HEK293 (cell line): ENCODE measurements around the gene TJP3.

Experiments used
- HOXC10 ChIP-seq: sonication (generic); formaldehyde crosslinking; IDR thresholded peaks from 2 replicates; pipeline ENCODE4 v1.8.1; 2023; ENCODE audit warnings: mild to moderate bottlenecking, missing genetic modification reagents
- PRDM1 ChIP-seq: fragments of 450-650 bp; formaldehyde crosslinking; IDR thresholded peaks from 2 replicates; pipeline ENCODE4; 2016; ENCODE audit warnings: missing biosample characterization, missing genetic modification characterization
- SP2 ChIP-seq: fragments of 450-650 bp; formaldehyde crosslinking; IDR thresholded peaks from 2 replicates; pipeline ENCODE4 v1.5.1; 2016; ENCODE audit warnings: missing biosample characterization, missing genetic modification characterization
- YY1 ChIP-seq: fragments of 450-650 bp; formaldehyde crosslinking; IDR thresholded peaks from 2 replicates; pipeline ENCODE4 v1.5.1; 2018; ENCODE audit warnings: missing biosample characterization, missing genetic modification characterization
- ZNF140 ChIP-seq: fragments of 450-650 bp; formaldehyde crosslinking; IDR thresholded peaks from 2 replicates; pipeline ENCODE4 v1.5.1; 2016; ENCODE audit warnings: missing biosample characterization, missing genetic modification characterization
- ZNF214 ChIP-seq: fragments of 450-650 bp; formaldehyde crosslinking; IDR thresholded peaks from 2 replicates; pipeline ENCODE4 v1.5.1; 2017; ENCODE audit warnings: missing biosample characterization, mild to moderate bottlenecking, missing genetic modification characterization, borderline replicate concordance
- ZNF248 ChIP-seq: fragments of 450-650 bp; formaldehyde crosslinking; IDR thresholded peaks from 2 replicates; pipeline ENCODE4 v1.5.1; 2017; ENCODE audit warnings: missing biosample characterization, missing genetic modification characterization
- ZNF677 ChIP-seq: fragments of 450-650 bp; IDR thresholded peaks from 2 replicates; pipeline ENCODE4 v1.5.0; 2018; ENCODE audit warnings: missing biosample characterization, mild to moderate bottlenecking, missing genetic modification characterization, moderate library complexity
- ZNF776 ChIP-seq: fragments of 450-650 bp; formaldehyde crosslinking; IDR thresholded peaks from 2 replicates; pipeline ENCODE4 v1.5.0; 2017; ENCODE audit warnings: missing biosample characterization, missing genetic modification characterization, borderline replicate concordance
- TF ChIP-seq, protein P1 (sequence below): fragments of 450-650 bp; formaldehyde crosslinking; IDR thresholded peaks from 2 replicates; pipeline ENCODE4 v1.5.1; 2016; ENCODE audit warnings: missing biosample characterization, missing genetic modification characterization
- TF ChIP-seq, protein P2 (sequence below): fragments of 450-650 bp; formaldehyde crosslinking; IDR thresholded peaks from 2 replicates; pipeline ENCODE4 v1.5.1; 2016; ENCODE audit warnings: missing biosample characterization, missing genetic modification characterization
- TF ChIP-seq, protein P3 (sequence below): fragments of 450-650 bp; formaldehyde crosslinking; IDR thresholded peaks from 2 replicates; pipeline ENCODE4 v1.5.1; 2017; ENCODE audit warnings: missing biosample characterization, missing genetic modification characterization
- TF ChIP-seq, protein P4 (sequence below): fragments of 450-650 bp; formaldehyde crosslinking; IDR thresholded peaks from 2 replicates; pipeline ENCODE4 v1.5.1; 2016; ENCODE audit warnings: missing biosample characterization, missing genetic modification characterization, borderline replicate concordance

DNA sequence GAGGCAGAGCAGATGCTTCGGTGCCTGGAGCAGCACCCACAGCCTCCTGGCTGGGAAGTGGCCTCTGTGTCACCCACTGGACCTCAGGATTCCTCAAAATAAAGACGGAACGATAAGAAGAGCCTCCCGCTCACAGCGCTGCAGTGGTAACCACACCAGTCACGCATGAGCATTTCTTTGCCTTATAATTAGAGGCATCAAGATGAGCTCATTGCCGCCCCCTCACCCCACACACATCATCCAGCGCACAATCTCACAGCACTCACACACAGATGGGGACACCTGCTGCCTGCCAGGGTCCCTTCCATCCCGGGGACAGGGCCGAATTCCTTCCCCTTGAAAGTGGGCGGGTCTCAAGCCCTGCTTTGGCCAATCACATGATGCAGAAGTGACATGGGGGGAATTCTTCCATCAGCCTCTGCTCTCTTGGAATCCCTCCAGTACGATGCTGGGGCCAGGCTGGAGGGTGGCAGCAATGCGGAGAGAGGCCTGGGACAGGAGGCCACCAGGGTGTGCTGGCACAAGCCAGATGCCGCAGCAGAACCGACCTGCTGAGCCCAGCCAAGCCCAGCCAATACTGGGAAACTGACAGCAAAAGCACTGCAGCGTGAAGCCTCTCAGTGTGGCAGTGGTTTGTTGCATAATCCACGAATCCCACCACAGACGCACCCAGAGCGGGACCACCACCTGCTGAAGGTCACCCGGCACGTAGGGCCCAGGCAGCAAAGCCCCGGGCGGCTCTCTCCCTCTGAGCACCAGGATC lies 23.9 kb upstream of the TJP3 start:
- TF ChIP-seq, protein P1, sequence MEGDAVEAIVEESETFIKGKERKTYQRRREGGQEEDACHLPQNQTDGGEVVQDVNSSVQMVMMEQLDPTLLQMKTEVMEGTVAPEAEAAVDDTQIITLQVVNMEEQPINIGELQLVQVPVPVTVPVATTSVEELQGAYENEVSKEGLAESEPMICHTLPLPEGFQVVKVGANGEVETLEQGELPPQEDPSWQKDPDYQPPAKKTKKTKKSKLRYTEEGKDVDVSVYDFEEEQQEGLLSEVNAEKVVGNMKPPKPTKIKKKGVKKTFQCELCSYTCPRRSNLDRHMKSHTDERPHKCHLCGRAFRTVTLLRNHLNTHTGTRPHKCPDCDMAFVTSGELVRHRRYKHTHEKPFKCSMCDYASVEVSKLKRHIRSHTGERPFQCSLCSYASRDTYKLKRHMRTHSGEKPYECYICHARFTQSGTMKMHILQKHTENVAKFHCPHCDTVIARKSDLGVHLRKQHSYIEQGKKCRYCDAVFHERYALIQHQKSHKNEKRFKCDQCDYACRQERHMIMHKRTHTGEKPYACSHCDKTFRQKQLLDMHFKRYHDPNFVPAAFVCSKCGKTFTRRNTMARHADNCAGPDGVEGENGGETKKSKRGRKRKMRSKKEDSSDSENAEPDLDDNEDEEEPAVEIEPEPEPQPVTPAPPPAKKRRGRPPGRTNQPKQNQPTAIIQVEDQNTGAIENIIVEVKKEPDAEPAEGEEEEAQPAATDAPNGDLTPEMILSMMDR (tag by site-specific recombination) = no peak
- TF ChIP-seq ZNF677 (tag by site-specific recombination) (no peak), ZNF140 (tag by site-specific recombination) (no peak), PRDM1 (no peak), ZNF776 (tag by site-specific recombination) (no peak), SP2 (no peak), HOXC10 (CRISPR knock-in tag) (no peak), ZNF248 (tag by site-specific recombination) (no peak), ZNF214 (tag by site-specific recombination) (no peak), YY1 (tag by site-specific recombination) (no peak)
- TF ChIP-seq, protein P2, sequence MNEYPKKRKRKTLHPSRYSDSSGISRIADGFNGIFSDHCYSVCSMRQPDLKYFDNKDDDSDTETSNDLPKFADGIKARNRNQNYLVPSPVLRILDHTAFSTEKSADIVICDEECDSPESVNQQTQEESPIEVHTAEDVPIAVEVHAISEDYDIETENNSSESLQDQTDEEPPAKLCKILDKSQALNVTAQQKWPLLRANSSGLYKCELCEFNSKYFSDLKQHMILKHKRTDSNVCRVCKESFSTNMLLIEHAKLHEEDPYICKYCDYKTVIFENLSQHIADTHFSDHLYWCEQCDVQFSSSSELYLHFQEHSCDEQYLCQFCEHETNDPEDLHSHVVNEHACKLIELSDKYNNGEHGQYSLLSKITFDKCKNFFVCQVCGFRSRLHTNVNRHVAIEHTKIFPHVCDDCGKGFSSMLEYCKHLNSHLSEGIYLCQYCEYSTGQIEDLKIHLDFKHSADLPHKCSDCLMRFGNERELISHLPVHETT (tag by site-specific recombination) = no peak
- TF ChIP-seq, protein P3, sequence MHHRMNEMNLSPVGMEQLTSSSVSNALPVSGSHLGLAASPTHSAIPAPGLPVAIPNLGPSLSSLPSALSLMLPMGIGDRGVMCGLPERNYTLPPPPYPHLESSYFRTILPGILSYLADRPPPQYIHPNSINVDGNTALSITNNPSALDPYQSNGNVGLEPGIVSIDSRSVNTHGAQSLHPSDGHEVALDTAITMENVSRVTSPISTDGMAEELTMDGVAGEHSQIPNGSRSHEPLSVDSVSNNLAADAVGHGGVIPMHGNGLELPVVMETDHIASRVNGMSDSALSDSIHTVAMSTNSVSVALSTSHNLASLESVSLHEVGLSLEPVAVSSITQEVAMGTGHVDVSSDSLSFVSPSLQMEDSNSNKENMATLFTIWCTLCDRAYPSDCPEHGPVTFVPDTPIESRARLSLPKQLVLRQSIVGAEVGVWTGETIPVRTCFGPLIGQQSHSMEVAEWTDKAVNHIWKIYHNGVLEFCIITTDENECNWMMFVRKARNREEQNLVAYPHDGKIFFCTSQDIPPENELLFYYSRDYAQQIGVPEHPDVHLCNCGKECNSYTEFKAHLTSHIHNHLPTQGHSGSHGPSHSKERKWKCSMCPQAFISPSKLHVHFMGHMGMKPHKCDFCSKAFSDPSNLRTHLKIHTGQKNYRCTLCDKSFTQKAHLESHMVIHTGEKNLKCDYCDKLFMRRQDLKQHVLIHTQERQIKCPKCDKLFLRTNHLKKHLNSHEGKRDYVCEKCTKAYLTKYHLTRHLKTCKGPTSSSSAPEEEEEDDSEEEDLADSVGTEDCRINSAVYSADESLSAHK (tag by site-specific recombination) = no peak
- TF ChIP-seq, protein P4, sequence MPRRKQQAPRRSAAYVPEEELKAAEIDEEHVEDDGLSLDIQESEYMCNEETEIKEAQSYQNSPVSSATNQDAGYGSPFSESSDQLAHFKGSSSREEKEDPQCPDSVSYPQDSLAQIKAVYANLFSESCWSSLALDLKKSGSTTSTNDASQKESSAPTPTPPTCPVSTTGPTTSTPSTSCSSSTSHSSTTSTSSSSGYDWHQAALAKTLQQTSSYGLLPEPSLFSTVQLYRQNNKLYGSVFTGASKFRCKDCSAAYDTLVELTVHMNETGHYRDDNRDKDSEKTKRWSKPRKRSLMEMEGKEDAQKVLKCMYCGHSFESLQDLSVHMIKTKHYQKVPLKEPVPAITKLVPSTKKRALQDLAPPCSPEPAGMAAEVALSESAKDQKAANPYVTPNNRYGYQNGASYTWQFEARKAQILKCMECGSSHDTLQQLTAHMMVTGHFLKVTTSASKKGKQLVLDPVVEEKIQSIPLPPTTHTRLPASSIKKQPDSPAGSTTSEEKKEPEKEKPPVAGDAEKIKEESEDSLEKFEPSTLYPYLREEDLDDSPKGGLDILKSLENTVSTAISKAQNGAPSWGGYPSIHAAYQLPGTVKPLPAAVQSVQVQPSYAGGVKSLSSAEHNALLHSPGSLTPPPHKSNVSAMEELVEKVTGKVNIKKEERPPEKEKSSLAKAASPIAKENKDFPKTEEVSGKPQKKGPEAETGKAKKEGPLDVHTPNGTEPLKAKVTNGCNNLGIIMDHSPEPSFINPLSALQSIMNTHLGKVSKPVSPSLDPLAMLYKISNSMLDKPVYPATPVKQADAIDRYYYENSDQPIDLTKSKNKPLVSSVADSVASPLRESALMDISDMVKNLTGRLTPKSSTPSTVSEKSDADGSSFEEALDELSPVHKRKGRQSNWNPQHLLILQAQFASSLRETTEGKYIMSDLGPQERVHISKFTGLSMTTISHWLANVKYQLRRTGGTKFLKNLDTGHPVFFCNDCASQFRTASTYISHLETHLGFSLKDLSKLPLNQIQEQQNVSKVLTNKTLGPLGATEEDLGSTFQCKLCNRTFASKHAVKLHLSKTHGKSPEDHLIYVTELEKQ (tag by site-specific recombination) = no peak
